Lower lobe of right lung (tissue), 2 donors: ENCODE data around the gene ARID5A. TPM values are rescaled to one million over a fixed set of nuclear protein-coding genes. Genes with fewer than 3 reads are reported as not detected.
A peak's percentile ranks its signal among the peaks of the same experiment; 100 is the strongest.
"Not testable (repeated sequence)": the region's sequence is repeated elsewhere in the genome, so short reads cannot be mapped to it uniquely, and the experiment has no call there.

Experiments used
- ATAC-seq, 2 donors: fragments of 200-7000 bp; cut with Tn5 transposase; one replicate each; pipeline ENCODE4 v1.9.1; 2020 to 2022; ENCODE audit warnings: mild to moderate bottlenecking in 2 of 2, moderate library complexity in 2 of 2
- DNase-seq: peaks from one replicate; pipeline ENCODE4 v3.0.0-alpha.2; 2020
- H3K27ac ChIP-seq: fragments of 200-600 bp; one replicate; pipeline ENCODE4 v1.8.0; 2022
- H3K27me3 ChIP-seq: fragments of 200-600 bp; one replicate; pipeline ENCODE4 v1.8.0; 2022; ENCODE audit warnings: low read depth
- H3K36me3 ChIP-seq: fragments of 200-600 bp; one replicate; pipeline ENCODE4 v1.8.0; 2022; ENCODE audit warnings: mild to moderate bottlenecking
- H3K4me1 ChIP-seq: fragments of 200-600 bp; one replicate; pipeline ENCODE4 v1.8.0; 2022
- H3K4me3 ChIP-seq: fragments of 200-600 bp; one replicate; pipeline ENCODE4 v1.8.0; 2022; ENCODE audit warnings: mild to moderate bottlenecking
- H3K9me3 ChIP-seq: fragments of 200-600 bp; one replicate; pipeline ENCODE4 v1.8.0; 2022
- CTCF ChIP-seq: fragments of 200-600 bp; IDR thresholded peaks from one replicate; pipeline ENCODE4 v1.8.0; 2022; ENCODE audit warnings: antibody characterized with exemption, mild to moderate bottlenecking
- intact Hi-C: fragments of 100-400 bp; cut with DNase I; formaldehyde crosslinking; loops from one replicate; pipeline ENCODE4 v1.11.0; 2022
- total RNA-seq: library from RNA; stranded (reverse); fragmentation: NEBNext Ultra II Directional; extraction: Animal tissue kit (Norgen Biotek cat#: 25700); gene quantifications from one replicate; pipeline ENCODE4 v1.2.1, GENCODE V29; 2021
- donor health status: DM: no; HTN: yes; CAD: no; lungs with severe emphysema.

The ARID5A gene
- total RNA-seq, 1 donor from 2014 or later, result 27.7 TPM

GRCh38 chr2:96555146-96555610 is 18.6 kb downstream of the ARID5A start:
- H3K36me3 ChIP-seq, result peaks cover 25% of the 10 kb centered on the region
- H3K27ac ChIP-seq, result no peak overlapping the region
- H3K4me1 ChIP-seq, result peaks cover 9% of the 10 kb centered on the region
- H3K9me3 ChIP-seq, result no peaks in the 10 kb centered on the region
- TF ChIP-seq CTCF, result no peak
- intact Hi-C loops, result no loop called here
- ATAC-seq (peak in 1 of 2 donors; percentile 2), DNase-seq (no peak)
- H3K27me3 ChIP-seq, result no peaks in the 10 kb centered on the region
- H3K4me3 ChIP-seq, result no peak overlapping the region

- no peak for DNase-seq
- H3K27ac ChIP-seq, result no peak overlapping the region
- no peak for TF ChIP-seq CTCF
- ATAC-seq, result no peak
- peaks cover 9% of the 10 kb centered on the region for H3K4me1 ChIP-seq
- H3K27me3 ChIP-seq, result no peaks in the 10 kb centered on the region
- H3K9me3 ChIP-seq, result no peaks in the 10 kb centered on the region
- no peak overlapping the region for H3K4me3 ChIP-seq
- intact Hi-C loops, result no loop called here
- H3K36me3 ChIP-seq, result peaks cover 10% of the 10 kb centered on the region
Observed at GRCh38 chr2:96556441-96557330, 20.1 kb downstream of the ARID5A start.

GRCh38 chr2:96557421-96557820 is 20.9 kb downstream of the ARID5A start:
- H3K4me1 ChIP-seq, H3K9me3 ChIP-seq, H3K36me3 ChIP-seq, H3K27me3 ChIP-seq, H3K4me3 ChIP-seq, DNase-seq, H3K27ac ChIP-seq, ATAC-seq, intact Hi-C loops: not testable (repeated sequence)

DNA sequence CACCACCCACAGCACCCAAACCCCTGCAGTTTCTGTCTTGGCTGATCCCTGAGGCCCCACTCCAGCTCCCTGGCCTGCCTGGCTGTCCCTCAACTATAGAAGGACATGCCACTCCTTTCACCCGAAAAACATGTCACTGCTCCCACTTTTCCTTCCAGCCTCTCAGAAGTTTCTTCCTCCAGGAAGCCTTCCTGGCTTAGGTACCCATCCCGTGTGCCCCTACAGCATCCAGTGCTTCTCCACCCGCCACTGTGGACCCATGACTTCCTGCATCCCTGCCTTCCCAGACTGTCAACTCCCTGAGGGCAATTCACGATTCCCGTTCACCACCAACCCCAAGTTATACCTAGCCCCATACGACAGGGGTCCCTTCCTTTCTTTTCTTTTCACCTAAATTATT is 21.5 kb downstream of the ARID5A start:
- Histone ChIP-seq H3K27me3 (no peaks in the 10 kb centered on the region), H3K4me1 (peaks cover 9% of the 10 kb centered on the region), H3K36me3 (no peaks in the 10 kb centered on the region), H3K4me3 (no peak overlapping the region), H3K27ac (no peak overlapping the region), H3K9me3 (no peaks in the 10 kb centered on the region)
- DNase-seq (no peak), ATAC-seq (no peak)
- TF ChIP-seq CTCF, result no peak
- intact Hi-C loops, result no loop called here

GRCh38 chr2:96558485-96558884 is 21.9 kb downstream of the ARID5A start:
- Histone ChIP-seq H3K27ac (no peak overlapping the region), H3K9me3 (no peaks in the 10 kb centered on the region), H3K4me3 (no peak overlapping the region), H3K36me3 (no peaks in the 10 kb centered on the region), H3K27me3 (no peaks in the 10 kb centered on the region), H3K4me1 (peaks cover 9% of the 10 kb centered on the region)
- no peak for DNase-seq
- ATAC-seq, result no peak
- no peak for TF ChIP-seq CTCF
- intact Hi-C loops, result no loop called here

- H3K36me3 ChIP-seq, result no peaks in the 10 kb centered on the region
- no peak for TF ChIP-seq CTCF
- H3K27me3 ChIP-seq, result no peaks in the 10 kb centered on the region
- H3K4me3 ChIP-seq, result no peak overlapping the region
- intact Hi-C loops, result no loop called here
- H3K27ac ChIP-seq, result no peak overlapping the region
- no peaks in the 10 kb centered on the region for H3K9me3 ChIP-seq
- no peak for DNase-seq
- ATAC-seq, result no peak
- H3K4me1 ChIP-seq, result no peaks in the 10 kb centered on the region
Observed at GRCh38 chr2:96564026-96564425, 27.5 kb downstream of the ARID5A start.
